IMR-90 (cell line): Measurements from ENCODE around the gene ARMH1. TPM values are rescaled to one million over a fixed set of nuclear protein-coding genes. Genes with fewer than 3 reads are reported as not detected.

Experiments used
- ATAC-seq: fragments of 200-7000 bp; cut with Tn5 transposase; 2 replicates; pipeline ENCODE4 v1.9.1; 2020; ENCODE audit warnings: low read depth, mild to moderate bottlenecking, moderate library complexity
- BruUV-seq: library from RNA; stranded (reverse); fragments of 400-500 nt; replicated peaks from 2 replicates; lab custom pipeline; 2021; lab: Mats Ljungman, UMichigan
- CTCF ChIA-PET: fragments of 300-600 bp; formaldehyde crosslinking; extraction: SDS; loops from one replicate; lab custom pipeline; 2021; ENCODE audit warnings: antibody characterized with exemption; lab: Yijun Ruan, JAX
- POLR2A ChIA-PET: fragments of 300-600 bp; sonication (Branson Sonifier 250); formaldehyde crosslinking; loops from one replicate; lab custom pipeline; 2022; ENCODE audit warnings: antibody characterized with exemption; ENCODE audit not compliant: unreplicated experiment; lab: Charles Lee
- DNase-seq: peaks from one replicate; pipeline ENCODE4 v3.0.0; 2013
- H2AFZ ChIP-seq: replicated peaks from 2 replicates; pipeline ENCODE3; 2013; ENCODE audit warnings: low read length, mild to moderate bottlenecking; ENCODE audit not compliant: poor library complexity
- H2AK5ac ChIP-seq: 2 replicates; pipeline ENCODE4 v1.6.1; 2013; ENCODE audit warnings: low read depth, low read length, inconsistent platforms
- H2AK9ac ChIP-seq: replicated peaks from 2 replicates; pipeline ENCODE3; 2013; ENCODE audit warnings: mild to moderate bottlenecking, low read depth, low read length, moderate library complexity; ENCODE audit not compliant: poor library complexity
- H2BK120ac ChIP-seq: 2 replicates; pipeline ENCODE4 v1.6.1; 2013; ENCODE audit warnings: low read depth, low read length, inconsistent platforms
- H2BK15ac ChIP-seq: 3 replicates; pipeline ENCODE4 v1.6.1; 2013; ENCODE audit warnings: low read depth, low read length, inconsistent platforms
- H2BK20ac ChIP-seq: 2 replicates; pipeline ENCODE4 v1.6.1; 2013; ENCODE audit warnings: low read depth, mild to moderate bottlenecking, inconsistent platforms, low read length, moderate library complexity
- H2BK5ac ChIP-seq: 2 replicates; pipeline ENCODE4 v1.6.1; 2013; ENCODE audit warnings: mild to moderate bottlenecking, low read depth, low read length, inconsistent platforms; ENCODE audit not compliant: poor library complexity, severe bottlenecking
- H3K14ac ChIP-seq: replicated peaks from 2 replicates; pipeline ENCODE4 v1.6.1; 2013; ENCODE audit warnings: low read depth, low read length, inconsistent platforms
- H3K18ac ChIP-seq: 2 replicates; pipeline ENCODE4 v1.6.1; 2013; ENCODE audit warnings: low read depth, low read length, control low read depth
- H3K23ac ChIP-seq: 2 replicates; pipeline ENCODE4 v1.6.1; 2013; ENCODE audit warnings: low read depth, low read length, inconsistent platforms
- H3K27ac ChIP-seq: 2 replicates; pipeline ENCODE4 v1.5.1; 2013; ENCODE audit warnings: mild to moderate bottlenecking, control low read depth, low read length; ENCODE audit not compliant: insufficient read depth
- H3K27me3 ChIP-seq: 2 replicates; pipeline ENCODE4 v1.6.1; 2013; ENCODE audit warnings: low read length; ENCODE audit not compliant: control insufficient read depth, insufficient read depth
- H3K36me3 ChIP-seq: 2 replicates; pipeline ENCODE4 v1.6.1; 2013; ENCODE audit warnings: low read length, mixed read lengths; ENCODE audit not compliant: control insufficient read depth, insufficient read depth
- H3K4ac ChIP-seq: 2 replicates; pipeline ENCODE4 v1.6.1; 2013; ENCODE audit warnings: low read depth, low read length, inconsistent platforms
- H3K4me1 ChIP-seq: 2 replicates; pipeline ENCODE4 v1.6.1; 2013; ENCODE audit warnings: low read length, mixed read lengths; ENCODE audit not compliant: control insufficient read depth, insufficient read depth
- H3K4me2 ChIP-seq: 2 replicates; pipeline ENCODE4 v1.6.1; 2013; ENCODE audit warnings: low read depth, mild to moderate bottlenecking, control low read depth, low read length, moderate library complexity
- H3K4me3 ChIP-seq: 2 replicates; pipeline ENCODE4 v1.5.1; 2013; ENCODE audit warnings: low read depth, mild to moderate bottlenecking, control low read depth, low read length, moderate library complexity; ENCODE audit not compliant: insufficient read depth
- H3K56ac ChIP-seq: 2 replicates; pipeline ENCODE4 v1.6.1; 2013; ENCODE audit warnings: low read length, inconsistent platforms; ENCODE audit not compliant: insufficient read depth; ENCODE audit errors: extremely low read depth
- H3K79me1 ChIP-seq, 2 experiments: 2 replicates each; pipeline ENCODE4 v1.6.1; 2013; ENCODE audit warnings: low read length in 2 of 2, inconsistent platforms in 1 of 2, low read depth in 1 of 2
- H3K9ac ChIP-seq: 2 replicates; pipeline ENCODE4 v1.6.1; 2013; ENCODE audit warnings: low read depth, low read length, control low read depth
- H3K9me1 ChIP-seq: 2 replicates; pipeline ENCODE4 v1.6.1; 2013; ENCODE audit warnings: low read length, inconsistent platforms; ENCODE audit not compliant: insufficient read depth
- H3K9me3 ChIP-seq: 2 replicates; pipeline ENCODE4 v1.6.1; 2013; ENCODE audit warnings: low read length; ENCODE audit not compliant: control insufficient read depth, insufficient read depth
- H4K20me1 ChIP-seq: 2 replicates; pipeline ENCODE4 v1.6.1; 2013; ENCODE audit warnings: low read length, inconsistent platforms; ENCODE audit not compliant: insufficient read depth
- H4K5ac ChIP-seq: 2 replicates; pipeline ENCODE4 v1.6.1; 2013; ENCODE audit warnings: mild to moderate bottlenecking, low read depth, low read length, control low read depth
- H4K8ac ChIP-seq, 2 experiments: 2 replicates each; pipeline ENCODE4 v1.6.1; 2013; ENCODE audit warnings: low read depth in 2 of 2, low read length in 2 of 2, control low read depth in 1 of 2, inconsistent platforms in 1 of 2
- H4K91ac ChIP-seq: 2 replicates; pipeline ENCODE4 v1.6.1; 2013; ENCODE audit warnings: low read depth, low read length, inconsistent platforms; ENCODE audit not compliant: insufficient read depth
- MAZ ChIP-seq: IDR thresholded peaks from 2 replicates; pipeline ENCODE4 v1.6.1; 2012; ENCODE audit warnings: low read depth, mild to moderate bottlenecking, low read length, improper control_type of control experiment, moderate library complexity, borderline replicate concordance
- SMC3 ChIP-seq: fragments of 150-350 bp; IDR thresholded peaks from 2 replicates; pipeline ENCODE4 v1.6.1; 2016; ENCODE audit warnings: low read depth, mild to moderate bottlenecking, antibody characterized with exemption, low read length, moderate library complexity
- WGBS, 2 experiments: methylation state at CpG; one replicate each; pipeline versions ENCODE4 v1.1.5 to v1.1.7; 2013; ENCODE audit warnings: missing lambda C conversion rate in 2 of 2; ENCODE audit not compliant: insufficient read length in 1 of 2; ENCODE audit errors: extremely low coverage in 2 of 2; 5-methylcytosine and 5-hydroxymethylcytosine counted together
- dilution Hi-C: fragments of 300-500 bp; cut with HindIII; formaldehyde crosslinking; loops from one replicate; pipeline ENCODE4 v1.14.3; 2018; ENCODE audit warnings: low sequenced_read_pairs; ENCODE audit not compliant: unreplicated experiment
- in situ Hi-C: fragments of 300-500 bp; cut with MboI; formaldehyde crosslinking; loops from 3 replicates; pipeline ENCODE4 v1.14.3; 2019; ENCODE audit warnings: low sequenced_read_pairs, inconsistent platforms, mixed read lengths
- intact Hi-C: fragments of 100-400 bp; cut with micrococcal nuclease; formaldehyde crosslinking; loops from 2 replicates; pipeline ENCODE4 v1.10.0; 2022
- polyA plus RNA-seq, 3 experiments: library from polyadenylated mRNA; depleted of rRNA; stranded (reverse); fragments of >200 nt; gene quantifications; 2 replicates each; pipeline ENCODE4 v1.2.3, GENCODE V29; 2012; ENCODE audit warnings: low replicate concordance in 1 of 3
- total RNA-seq: library from RNA; depleted of rRNA; stranded (reverse); fragments of >200 nt; gene quantifications from 2 replicates; pipeline ENCODE4 v1.2.3, GENCODE V29; 2012
- TF ChIP-seq, protein P1 (sequence below): fragments of 150-350 bp; IDR thresholded peaks from 2 replicates; pipeline ENCODE4 v1.6.1; 2016; ENCODE audit warnings: low read depth, mild to moderate bottlenecking, low read length, moderate library complexity, borderline replicate concordance

The ARMH1 gene
- total and polyA plus RNA-seq, 2 of the 4 experiments (the other 2 are of a cell fraction), result 0.36 to 0.72 TPM

DNA sequence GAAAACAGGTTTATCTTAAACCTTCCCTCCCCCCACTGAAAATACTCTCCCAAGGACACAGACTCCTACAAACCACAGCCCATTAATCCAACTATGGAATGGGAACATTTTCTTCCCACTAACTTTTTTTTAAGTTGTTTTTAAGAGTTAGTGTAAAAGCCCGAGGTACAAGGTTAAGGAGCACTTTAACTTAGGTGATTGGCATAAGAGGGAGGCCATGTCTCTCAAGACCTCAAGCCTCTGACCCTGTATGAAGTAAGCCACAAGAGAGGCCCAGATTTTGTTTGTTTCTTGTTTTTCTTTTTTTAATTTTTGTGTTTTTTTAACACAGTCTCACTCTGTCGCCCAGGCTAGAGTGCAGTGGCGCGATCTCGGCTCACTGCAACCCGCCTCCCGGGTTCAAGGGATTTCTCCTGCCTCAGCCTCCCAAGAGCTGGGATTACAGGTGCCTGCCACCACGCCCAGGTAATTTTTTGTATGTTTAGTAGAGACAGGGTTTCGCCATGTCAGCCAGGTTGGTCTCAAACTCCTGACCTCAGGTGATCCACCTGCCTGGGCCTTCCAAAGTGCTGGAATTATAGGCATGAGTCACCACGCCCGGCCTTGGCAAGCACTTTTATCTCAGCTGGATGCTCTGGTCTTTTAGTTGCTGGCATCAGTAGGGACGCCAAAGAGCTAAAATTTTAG lies 14.4 kb downstream of the ARMH1 start:
- Histone ChIP-seq H3K4me2 (no peak overlapping the region), H3K4ac (no peak overlapping the region), H4K5ac (no peak overlapping the region), H2AK5ac (no peak overlapping the region), H3K27me3 (peaks cover 15% of the 10 kb centered on the region), H2BK5ac (no peak overlapping the region), H2AK9ac (no peak overlapping the region), H3K9me1 (no peaks in the 10 kb centered on the region), H3K9ac (no peak overlapping the region), H3K18ac (no peak overlapping the region), H3K36me3 (no peaks in the 10 kb centered on the region), H4K91ac (no peak overlapping the region), H3K56ac (no peak overlapping the region), H3K27ac (no peak overlapping the region), H2BK20ac (no peak overlapping the region), H3K4me1 (no peaks in the 10 kb centered on the region), H4K8ac (no peak overlapping the region), H3K4me3 (no peak overlapping the region), H4K20me1 (no peaks in the 10 kb centered on the region), H2BK120ac (no peak overlapping the region), H3K14ac (no peak overlapping the region), H2AFZ (no peak overlapping the region), H3K79me1 (no peaks in the 10 kb centered on the region), H2BK15ac (no peak overlapping the region), H3K23ac (no peak overlapping the region; the same call in 1 of the 2 replicates), H3K9me3 (no peaks in the 10 kb centered on the region)
- dilution Hi-C loops (no loop called here), in situ Hi-C loops (no loop called here), intact Hi-C loops (no loop called here)
- ATAC-seq (no peak), DNase-seq (no peak)
- no peak for TF ChIP-seq SMC3
- TF ChIP-seq MAZ, result no peak
- TF ChIP-seq, protein P1, sequence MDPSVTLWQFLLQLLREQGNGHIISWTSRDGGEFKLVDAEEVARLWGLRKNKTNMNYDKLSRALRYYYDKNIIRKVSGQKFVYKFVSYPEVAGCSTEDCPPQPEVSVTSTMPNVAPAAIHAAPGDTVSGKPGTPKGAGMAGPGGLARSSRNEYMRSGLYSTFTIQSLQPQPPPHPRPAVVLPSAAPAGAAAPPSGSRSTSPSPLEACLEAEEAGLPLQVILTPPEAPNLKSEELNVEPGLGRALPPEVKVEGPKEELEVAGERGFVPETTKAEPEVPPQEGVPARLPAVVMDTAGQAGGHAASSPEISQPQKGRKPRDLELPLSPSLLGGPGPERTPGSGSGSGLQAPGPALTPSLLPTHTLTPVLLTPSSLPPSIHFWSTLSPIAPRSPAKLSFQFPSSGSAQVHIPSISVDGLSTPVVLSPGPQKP, result no peak
- 74% methylated on average over 9 of the region's 12 CpGs; no CpG with 5 or more reads in 1 of the 2 experiments for WGBS, 2 experiments
- ChIA-PET CTCF (no interaction called here), POLR2A (no interaction called here)
- BruUV-seq, result no TSS peak
